ENCODE results near the gene CYP24A1. TPM values are rescaled to one million over a fixed set of nuclear protein-coding genes. Genes with fewer than 3 reads are reported as not detected.
A peak's percentile ranks its signal among the peaks of the same experiment; 100 is the strongest.

The CYP24A1 gene
- total and polyA plus RNA-seq, 2 of the 13 experiments (the other 11 are each of a cell fraction or from before 2014, with no cell fraction given): 9.4 to 32.7 TPM

GRCh38 chr20:54123587-54124180 is 50.1 kb downstream of the CYP24A1 start (continued):
- no peak for TF ChIP-seq MZF1 (CRISPR knock-in tag; IDR thresholded peaks at IDR 0.05; ENCODE audit: borderline replicate concordance)
- TF ChIP-seq ZBTB33 (CRISPR knock-in tag; IDR thresholded peaks at IDR 0.05): peak; percentile 92
- peak; percentile 99 for TF ChIP-seq RARA (CRISPR knock-in tag; IDR thresholded peaks at IDR 0.05)
- peak; percentile 98 for TF ChIP-seq FOXA3 (CRISPR knock-in tag; IDR thresholded peaks at IDR 0.05)
- TF ChIP-seq NR2F1 (CRISPR knock-in tag; IDR thresholded peaks at IDR 0.05): peak; percentile 89 to 93
- TF ChIP-seq MYPOP (CRISPR knock-in tag; IDR thresholded peaks at IDR 0.05): peak; percentile 86
- TF ChIP-seq ZNF619 (CRISPR knock-in tag; IDR thresholded peaks at IDR 0.05): no peak; the same call in 1 of the 2 replicates
- no peak for TF ChIP-seq MYNN (CRISPR knock-in tag; IDR thresholded peaks at IDR 0.05; ENCODE audit: low read depth)
- TF ChIP-seq ZBTB40 (IDR thresholded peaks at IDR 0.05): no peak
- TF ChIP-seq ZBTB40 (CRISPR knock-in tag; IDR thresholded peaks at IDR 0.05): no peak; the same call in 1 of the 2 replicates
- TF ChIP-seq AFF4 (CRISPR knock-in tag; IDR thresholded peaks at IDR 0.05): peak; percentile 99; the same call in 1 of the 2 replicates
